SK-N-MC (cell line): ENCODE data around the gene GDPD5.
A peak's percentile ranks its signal among the peaks of the same experiment; 100 is the strongest.

ENCODE experiments used
- EZH2 ChIP-seq: fragments of 200-600 bp; sonication (generic); IDR thresholded peaks from one replicate; pipeline ENCODE4 v1.6.1; 2017; ENCODE audit warnings: antibody characterized with exemption
- POLR2AphosphoS5 ChIP-seq: IDR thresholded peaks from 2 replicates; pipeline ENCODE4 v1.6.1; 2012; ENCODE audit warnings: mild to moderate bottlenecking, low read depth, low read length, borderline replicate concordance

GRCh38 chr11:75428281-75428724, 97.4 kb downstream of the GDPD5 start:
- TF ChIP-seq EZH2 = no peak
- TF ChIP-seq POLR2AphosphoS5 = peak; percentile 59; the same call in 1 of the 2 replicates
